22Rv1 (cell line): ENCODE measurements around the gene PARK7.

ENCODE experiments used
- H3K27ac ChIP-seq: fragments of 450-650 bp; 2 replicates; pipeline ENCODE4 v1.5.1; 2017
- CTCF ChIP-seq: fragments of 450-650 bp; IDR thresholded peaks from 2 replicates; pipeline ENCODE4 v1.5.1; 2017; ENCODE audit warnings: mild to moderate bottlenecking
- ZFX ChIP-seq: fragments of 450-650 bp; IDR thresholded peaks from 2 replicates; pipeline ENCODE4 v1.6.1; 2017; ENCODE audit warnings: antibody characterized with exemption, borderline replicate concordance

The PARK7 gene

GRCh38 chr1:8012955-8013354 lies 51.4 kb downstream of the PARK7 start:
- no peak overlapping the region for H3K27ac ChIP-seq
- TF ChIP-seq ZFX (no peak), CTCF (no peak)

- H3K27ac ChIP-seq, result no peak overlapping the region
- TF ChIP-seq CTCF (no peak), ZFX (no peak)
These were observed 51.9 kb downstream of the PARK7 start for GRCh38 chr1:8013399-8013798.

- TF ChIP-seq ZFX, result no peak
- TF ChIP-seq CTCF, result no peak
- no peak overlapping the region for H3K27ac ChIP-seq
These were observed 52.3 kb downstream of the PARK7 start for GRCh38 chr1:8013800-8014199.

GRCh38 chr1:8014381-8014988 lies 53.0 kb downstream of the PARK7 start:
- H3K27ac ChIP-seq, result peak overlapping the region; percentile 65; the same call in 1 of the 2 replicates
- TF ChIP-seq CTCF, result no peak
- TF ChIP-seq ZFX, result no peak

GRCh38 chr1:8015036-8015808 lies 53.7 kb downstream of the PARK7 start:
- TF ChIP-seq ZFX (no peak), CTCF (peak; percentile 75)
- H3K27ac ChIP-seq, result peak overlapping the region; percentile 65

GRCh38 chr1:8015809-8016165 lies 54.3 kb downstream of the PARK7 start:
- peak overlapping the region; percentile 65 for H3K27ac ChIP-seq
- TF ChIP-seq CTCF, result no peak
- TF ChIP-seq ZFX, result no peak

GRCh38 chr1:8016210-8016894 lies 54.8 kb downstream of the PARK7 start:
- H3K27ac ChIP-seq, result peak overlapping the region; percentile 65
- TF ChIP-seq ZFX, result no peak
- TF ChIP-seq CTCF, result peak; percentile 20; the same call in 1 of the 2 replicates
